Neuronal stem cell (in vitro differentiated cells): ENCODE results near the gene FLCN.

Source experiments
- DNase-seq: peaks from one replicate; pipeline ENCODE4 v3.0.0-alpha.2; 2013; ENCODE audit warnings: low spot score
- H2AFZ ChIP-seq: one replicate; pipeline ENCODE4 v1.6.1; 2013; ENCODE audit warnings: mild to moderate bottlenecking, low read length, inconsistent platforms
- H2AK5ac ChIP-seq: 2 replicates; pipeline ENCODE4 v1.6.1; 2013; ENCODE audit warnings: low read depth, mild to moderate bottlenecking, inconsistent platforms, low read length, moderate library complexity, mixed read lengths
- H2BK120ac ChIP-seq: 2 replicates; pipeline ENCODE4 v1.6.1; 2013; ENCODE audit warnings: low read depth, mild to moderate bottlenecking, inconsistent platforms, low read length, moderate library complexity, mixed read lengths
- H2BK12ac ChIP-seq: one replicate; pipeline ENCODE4 v1.6.1; 2013; ENCODE audit warnings: low read length, inconsistent platforms
- H2BK15ac ChIP-seq: 2 replicates; pipeline ENCODE4 v1.6.1; 2013; ENCODE audit warnings: mild to moderate bottlenecking, low read length, inconsistent platforms, mixed read lengths
- H2BK5ac ChIP-seq: one replicate; pipeline ENCODE4 v1.6.1; 2013; ENCODE audit warnings: inconsistent platforms, mild to moderate bottlenecking, low read length, moderate library complexity
- H3K14ac ChIP-seq: one replicate; pipeline ENCODE4 v1.6.1; 2013; ENCODE audit warnings: low read length, inconsistent platforms
- H3K18ac ChIP-seq: 2 replicates; pipeline ENCODE4 v1.6.1; 2013; ENCODE audit warnings: low read length, inconsistent platforms
- H3K23ac ChIP-seq: 2 replicates; pipeline ENCODE4 v1.6.1; 2013; ENCODE audit warnings: low read depth, mild to moderate bottlenecking, mixed read lengths, low read length, inconsistent platforms; ENCODE audit not compliant: poor library complexity
- H3K27ac ChIP-seq: replicated peaks from 3 replicates; pipeline ENCODE4 v1.5.1; 2013; ENCODE audit warnings: low read length, inconsistent platforms
- H3K27me3 ChIP-seq, 3 experiments: 2 replicates each; pipeline ENCODE4 v1.6.1; 2013; ENCODE audit warnings: low read length in 3 of 3, mild to moderate bottlenecking in 2 of 3, inconsistent platforms in 1 of 3, low read depth in 1 of 3, mixed read lengths in 1 of 3, moderate library complexity in 1 of 3; ENCODE audit not compliant: control insufficient read depth in 3 of 3, insufficient read depth in 3 of 3
- H3K36me3 ChIP-seq, 2 donors: replicated peaks in 1 of 2; 2 replicates each; pipeline ENCODE4 v1.6.1; 2013; ENCODE audit warnings: low read length in 2 of 2; ENCODE audit not compliant: control insufficient read depth in 2 of 2, insufficient read depth in 2 of 2
- H3K4ac ChIP-seq: 2 replicates; pipeline ENCODE4 v1.6.1; 2013; ENCODE audit warnings: inconsistent platforms, mild to moderate bottlenecking, low read length, moderate library complexity
- H3K4me1 ChIP-seq, 2 donors: 1 replicate in 1 of 2; 2 replicates in 1 of 2; pipeline ENCODE4 v1.6.1; 2013; ENCODE audit warnings: low read length in 2 of 2, low read depth in 1 of 2; ENCODE audit not compliant: control insufficient read depth in 2 of 2, insufficient read depth in 1 of 2
- H3K4me2 ChIP-seq: one replicate; pipeline ENCODE4 v1.6.1; 2013; ENCODE audit warnings: mild to moderate bottlenecking, low read length, inconsistent platforms; ENCODE audit not compliant: insufficient read depth, poor library complexity, severe bottlenecking
- H3K4me3 ChIP-seq, 2 donors: 2 replicates each; pipeline ENCODE4 v1.5.1; 2013; ENCODE audit warnings: low read length in 2 of 2, mild to moderate bottlenecking in 2 of 2, inconsistent platforms in 1 of 2, moderate library complexity in 1 of 2
- H3K79me1 ChIP-seq: one replicate; pipeline ENCODE4 v1.6.1; 2013; ENCODE audit warnings: low read depth, mild to moderate bottlenecking, inconsistent platforms, low read length, moderate library complexity
- H3K9ac ChIP-seq: one replicate; pipeline ENCODE4 v1.6.1; 2013; ENCODE audit warnings: mild to moderate bottlenecking, low read depth, low read length, inconsistent platforms; ENCODE audit not compliant: poor library complexity
- H3K9me3 ChIP-seq, 2 donors: replicated peaks in 1 of 2; 2 replicates each; pipeline versions ENCODE3 to v1.6.1; 2013; ENCODE audit warnings: low read length in 2 of 2, mild to moderate bottlenecking in 2 of 2, inconsistent platforms in 1 of 2, low read depth in 1 of 2, mixed read lengths in 1 of 2, moderate library complexity in 1 of 2; ENCODE audit not compliant: control insufficient read depth in 2 of 2, insufficient read depth in 1 of 2
- H4K8ac ChIP-seq: one replicate; pipeline ENCODE4 v1.6.1; 2013; ENCODE audit warnings: low read depth, mild to moderate bottlenecking, inconsistent platforms, low read length, moderate library complexity
- H4K91ac ChIP-seq: one replicate; pipeline ENCODE4 v1.6.1; 2013; ENCODE audit warnings: low read length, low read depth, mild to moderate bottlenecking, inconsistent platforms; ENCODE audit not compliant: poor library complexity
- WGBS, 2 donors: extraction: QIAGEN DNeasy Blood & Tissue Kit; methylation state at CpG; one replicate each; pipeline ENCODE4 v1.1.7; 2013; ENCODE audit warnings: missing lambda C conversion rate in 2 of 2, mixed read lengths in 1 of 2; ENCODE audit not compliant: insufficient read length in 2 of 2, insufficient replicate concordance in 1 of 2; ENCODE audit errors: extremely low coverage in 2 of 2; 5-methylcytosine and 5-hydroxymethylcytosine counted together

Gene FLCN

GRCh38 chr17:17205368-17206123 is 31.4 kb downstream of the FLCN start:
- H3K9me3 ChIP-seq = no peaks in the 10 kb centered on the region
- H2AK5ac ChIP-seq = peak overlapping the region; percentile 63
- H2AFZ ChIP-seq = no peak overlapping the region
- no peak overlapping the region for H2BK120ac ChIP-seq
- H3K18ac ChIP-seq = peak overlapping the region; percentile 64
- peaks cover 3% of the 10 kb centered on the region for H3K79me1 ChIP-seq
- H2BK15ac ChIP-seq = no peak overlapping the region
- no peak for DNase-seq
- peak overlapping the region; percentile 65 for H3K23ac ChIP-seq
- H3K36me3 ChIP-seq = peaks cover 0 to under 1% of the 10 kb centered on the region in 2 donors
- no peak overlapping the region for H3K4ac ChIP-seq
- H3K4me1 ChIP-seq = peaks cover 0 to 5% of the 10 kb centered on the region in 2 donors
- no peak overlapping the region for H3K27ac ChIP-seq
- H4K91ac ChIP-seq = peak overlapping the region; percentile 85
- no peak overlapping the region for H3K4me2 ChIP-seq
- peak overlapping the region; percentile 22 for H2BK12ac ChIP-seq
- no peak overlapping the region for H3K4me3 ChIP-seq
- H3K14ac ChIP-seq = no peak overlapping the region
- no CpG with 5 or more reads among the region's 70 CpGs for WGBS, 2 donors
- no peak overlapping the region for H4K8ac ChIP-seq
- no peak overlapping the region for H2BK5ac ChIP-seq
- no peaks in the 10 kb centered on the region for H3K27me3 ChIP-seq
- H3K9ac ChIP-seq = no peak overlapping the region

GRCh38 chr17:17204635-17205231 is 32.2 kb downstream of the FLCN start:
- H3K4me2 ChIP-seq = no peak overlapping the region
- no peak for DNase-seq
- no peak overlapping the region for H3K23ac ChIP-seq
- H3K9me3 ChIP-seq = no peaks in the 10 kb centered on the region
- H3K14ac ChIP-seq = no peak overlapping the region
- no peak overlapping the region for H2AFZ ChIP-seq
- H3K27ac ChIP-seq = no peak overlapping the region
- H3K4me3 ChIP-seq = no peak overlapping the region
- no peak overlapping the region for H3K4ac ChIP-seq
- no peak overlapping the region for H3K9ac ChIP-seq
- H2BK120ac ChIP-seq = no peak overlapping the region
- no peak overlapping the region for H2BK5ac ChIP-seq
- H4K91ac ChIP-seq = no peak overlapping the region
- H3K4me1 ChIP-seq = peaks cover 1 to 10% of the 10 kb centered on the region in 2 donors
- no peak overlapping the region for H2AK5ac ChIP-seq
- peaks cover 3% of the 10 kb centered on the region for H3K79me1 ChIP-seq
- H4K8ac ChIP-seq = no peak overlapping the region
- H2BK15ac ChIP-seq = no peak overlapping the region
- no peak overlapping the region for H3K18ac ChIP-seq
- H2BK12ac ChIP-seq = no peak overlapping the region
- WGBS, 2 donors = no CpG with 5 or more reads among the region's 14 CpGs
- no peaks in the 10 kb centered on the region for H3K27me3 ChIP-seq
- no peaks in the 10 kb centered on the region for H3K36me3 ChIP-seq

- Histone ChIP-seq H2BK120ac (no peak overlapping the region), H3K36me3 (no peaks in the 10 kb centered on the region), H3K14ac (no peak overlapping the region), H3K4me2 (no peak overlapping the region), H3K27ac (no peak overlapping the region), H4K91ac (no peak overlapping the region), H2BK15ac (no peak overlapping the region), H3K4me1 (peaks cover 1 to 10% of the 10 kb centered on the region in 2 donors), H3K4me3 (no peak overlapping the region), H2BK5ac (no peak overlapping the region), H3K79me1 (peaks cover 3% of the 10 kb centered on the region), H2BK12ac (no peak overlapping the region), H2AK5ac (no peak overlapping the region), H3K23ac (peak overlapping the region; percentile 69), H3K9ac (no peak overlapping the region), H3K4ac (no peak overlapping the region), H4K8ac (no peak overlapping the region), H3K27me3 (no peaks in the 10 kb centered on the region), H3K18ac (no peak overlapping the region), H2AFZ (no peak overlapping the region), H3K9me3 (no peaks in the 10 kb centered on the region)
- no peak for DNase-seq
- WGBS, 2 donors = no CpG with 5 or more reads among the region's 15 CpGs
Measured at GRCh38 chr17:17204041-17204591, 32.9 kb downstream of the FLCN start.

GRCh38 chr17:17203173-17203730 is 33.7 kb downstream of the FLCN start:
- no peak overlapping the region for H2BK15ac ChIP-seq
- WGBS, 2 donors = no CpG with 5 or more reads among the region's 15 CpGs
- no peaks in the 10 kb centered on the region for H3K36me3 ChIP-seq
- H4K91ac ChIP-seq = no peak overlapping the region
- no peak overlapping the region for H3K4me2 ChIP-seq
- no peak overlapping the region for H2BK12ac ChIP-seq
- no peaks in the 10 kb centered on the region for H3K27me3 ChIP-seq
- H3K4ac ChIP-seq = no peak overlapping the region
- H3K18ac ChIP-seq = no peak overlapping the region
- no peak overlapping the region for H3K27ac ChIP-seq
- no peak overlapping the region for H3K23ac ChIP-seq
- peaks cover 1 to 10% of the 10 kb centered on the region in 2 donors for H3K4me1 ChIP-seq
- H3K14ac ChIP-seq = no peak overlapping the region
- H4K8ac ChIP-seq = no peak overlapping the region
- H3K79me1 ChIP-seq = peaks cover 3% of the 10 kb centered on the region
- no peak overlapping the region for H2AK5ac ChIP-seq
- H2AFZ ChIP-seq = no peak overlapping the region
- no peak overlapping the region for H3K4me3 ChIP-seq
- H3K9ac ChIP-seq = no peak overlapping the region
- no peak for DNase-seq
- no peak overlapping the region for H2BK120ac ChIP-seq
- H3K9me3 ChIP-seq = no peaks in the 10 kb centered on the region
- H2BK5ac ChIP-seq = no peak overlapping the region
